Measurements from ENCODE around the gene DOCK2.

GRCh38 chr5:169906745-169907649 lies 269.9 kb downstream of the DOCK2 start:
- TF ChIP-seq CTCF (IDR thresholded peaks at IDR 0.05) (no peak), POLR2A (IDR thresholded peaks at IDR 0.05) (no peak)

Data from adrenal gland (tissue), 5 donors.